GM21619 (cell line): ENCODE results near the gene UNG.
"Not testable (repeated sequence)": the region's sequence is repeated elsewhere in the genome, so short reads cannot be mapped to it uniquely, and the experiment has no call there.

ENCODE experiments used
- ATAC-seq: cut with Tn5 transposase; IDR thresholded peaks from one replicate; pipeline ENCODE4 v1.9.1; 2021; ENCODE audit not compliant: unreplicated experiment

UNG gene

GRCh38 chr12:109120557-109120956 is 23.2 kb downstream of the UNG start:
- ATAC-seq, result no peak

- ATAC-seq, result no peak
These were observed 24.0 kb downstream of the UNG start for GRCh38 chr12:109121346-109121880.

- ATAC-seq, result no peak
These were observed 27.7 kb downstream of the UNG start for GRCh38 chr12:109124878-109125648.

- ATAC-seq, result no peak
These were observed 28.4 kb downstream of the UNG start for GRCh38 chr12:109125791-109126190.

GRCh38 chr12:109126784-109127183 is 29.4 kb downstream of the UNG start:
- no peak for ATAC-seq

- no peak for ATAC-seq
These were observed 30.3 kb downstream of the UNG start for GRCh38 chr12:109127533-109128242.

- no peak for ATAC-seq
These were observed 33.1 kb downstream of the UNG start for GRCh38 chr12:109130297-109131153.

- ATAC-seq, result no peak
These were observed 34.0 kb downstream of the UNG start for GRCh38 chr12:109131154-109132050.

GRCh38 chr12:109134186-109134917 is 37.0 kb downstream of the UNG start:
- no peak for ATAC-seq

GRCh38 chr12:109137055-109137454 is 39.7 kb downstream of the UNG start:
- ATAC-seq, result no peak

GRCh38 chr12:109139360-109139759 is 42.0 kb downstream of the UNG start:
- no peak for ATAC-seq

- no peak for ATAC-seq
These were observed 42.4 kb downstream of the UNG start for GRCh38 chr12:109139791-109140190.

GRCh38 chr12:109140560-109140959 is 43.2 kb downstream of the UNG start:
- ATAC-seq, result no peak

GRCh38 chr12:109144224-109144623 is 46.8 kb downstream of the UNG start:
- no peak for ATAC-seq

GRCh38 chr12:109147126-109147525 is 49.7 kb downstream of the UNG start:
- not testable (repeated sequence) for ATAC-seq

GRCh38 chr12:109147954-109148353 is 50.6 kb downstream of the UNG start:
- ATAC-seq, result no peak

- ATAC-seq, result no peak
These were observed 52.8 kb downstream of the UNG start for GRCh38 chr12:109150124-109150640.

- ATAC-seq, result no peak
These were observed 54.1 kb downstream of the UNG start for GRCh38 chr12:109151457-109151856.

- ATAC-seq, result no peak
These were observed 56.5 kb downstream of the UNG start for GRCh38 chr12:109153821-109154441.
